Ishikawa (cell line): ENCODE measurements around the gene ZNF649.

Experiments used
- CEBPB ChIP-seq: IDR thresholded peaks from 2 replicates; pipeline ENCODE4 v1.6.1; 2012
- EP300 ChIP-seq: IDR thresholded peaks from 2 replicates; pipeline ENCODE4 v1.6.1; 2012; ENCODE audit warnings: borderline replicate concordance
- NFIC ChIP-seq: IDR thresholded peaks from 2 replicates; pipeline ENCODE4 v1.6.1; 2012
- RAD21 ChIP-seq: IDR thresholded peaks from 2 replicates; pipeline ENCODE4 v1.6.1; 2012; ENCODE audit warnings: low read depth
- TAF1 ChIP-seq: IDR thresholded peaks from 2 replicates; pipeline ENCODE4 v1.6.1; 2012; ENCODE audit warnings: low read depth, mild to moderate bottlenecking
- TEAD4 ChIP-seq: IDR thresholded peaks from 2 replicates; pipeline ENCODE4 v1.6.1; 2012
- YY1 ChIP-seq: IDR thresholded peaks from 2 replicates; pipeline ENCODE4 v1.6.1; 2012; ENCODE audit warnings: low read depth
- TF ChIP-seq, protein P1 (sequence below): IDR thresholded peaks from 2 replicates; pipeline ENCODE4 v1.6.1; 2012; ENCODE audit warnings: low read depth, mild to moderate bottlenecking
- TF ChIP-seq, protein P2 (sequence below): IDR thresholded peaks from 2 replicates; pipeline ENCODE4 v1.6.1; 2012

DNA sequence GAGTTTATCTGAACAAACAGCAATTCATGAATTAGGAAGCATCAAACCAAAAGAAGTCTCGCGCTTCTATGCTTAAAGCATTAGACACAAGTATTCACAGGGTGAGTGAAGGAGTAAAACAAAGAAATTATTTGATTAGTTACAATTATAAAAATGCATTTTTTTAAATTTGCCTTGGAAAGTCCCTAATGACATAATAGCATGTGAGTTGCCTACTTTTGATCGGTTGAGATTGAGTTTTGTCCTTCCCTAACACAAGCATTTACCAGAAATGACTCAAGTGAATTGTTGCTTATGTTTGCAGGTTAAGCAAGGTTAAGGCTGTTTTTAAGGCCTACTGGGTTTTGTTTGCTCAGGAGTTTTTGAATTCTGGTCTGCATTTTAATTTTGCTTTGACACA lies 389 bp upstream of the ZNF649 start:
- no peak for TF ChIP-seq RAD21
- no peak for TF ChIP-seq NFIC
- no peak for TF ChIP-seq EP300
- TF ChIP-seq, protein P1, sequence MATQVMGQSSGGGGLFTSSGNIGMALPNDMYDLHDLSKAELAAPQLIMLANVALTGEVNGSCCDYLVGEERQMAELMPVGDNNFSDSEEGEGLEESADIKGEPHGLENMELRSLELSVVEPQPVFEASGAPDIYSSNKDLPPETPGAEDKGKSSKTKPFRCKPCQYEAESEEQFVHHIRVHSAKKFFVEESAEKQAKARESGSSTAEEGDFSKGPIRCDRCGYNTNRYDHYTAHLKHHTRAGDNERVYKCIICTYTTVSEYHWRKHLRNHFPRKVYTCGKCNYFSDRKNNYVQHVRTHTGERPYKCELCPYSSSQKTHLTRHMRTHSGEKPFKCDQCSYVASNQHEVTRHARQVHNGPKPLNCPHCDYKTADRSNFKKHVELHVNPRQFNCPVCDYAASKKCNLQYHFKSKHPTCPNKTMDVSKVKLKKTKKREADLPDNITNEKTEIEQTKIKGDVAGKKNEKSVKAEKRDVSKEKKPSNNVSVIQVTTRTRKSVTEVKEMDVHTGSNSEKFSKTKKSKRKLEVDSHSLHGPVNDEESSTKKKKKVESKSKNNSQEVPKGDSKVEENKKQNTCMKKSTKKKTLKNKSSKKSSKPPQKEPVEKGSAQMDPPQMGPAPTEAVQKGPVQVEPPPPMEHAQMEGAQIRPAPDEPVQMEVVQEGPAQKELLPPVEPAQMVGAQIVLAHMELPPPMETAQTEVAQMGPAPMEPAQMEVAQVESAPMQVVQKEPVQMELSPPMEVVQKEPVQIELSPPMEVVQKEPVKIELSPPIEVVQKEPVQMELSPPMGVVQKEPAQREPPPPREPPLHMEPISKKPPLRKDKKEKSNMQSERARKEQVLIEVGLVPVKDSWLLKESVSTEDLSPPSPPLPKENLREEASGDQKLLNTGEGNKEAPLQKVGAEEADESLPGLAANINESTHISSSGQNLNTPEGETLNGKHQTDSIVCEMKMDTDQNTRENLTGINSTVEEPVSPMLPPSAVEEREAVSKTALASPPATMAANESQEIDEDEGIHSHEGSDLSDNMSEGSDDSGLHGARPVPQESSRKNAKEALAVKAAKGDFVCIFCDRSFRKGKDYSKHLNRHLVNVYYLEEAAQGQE = no peak
- TF ChIP-seq TAF1 = no peak
- TF ChIP-seq TEAD4 = no peak
- TF ChIP-seq, protein P2, sequence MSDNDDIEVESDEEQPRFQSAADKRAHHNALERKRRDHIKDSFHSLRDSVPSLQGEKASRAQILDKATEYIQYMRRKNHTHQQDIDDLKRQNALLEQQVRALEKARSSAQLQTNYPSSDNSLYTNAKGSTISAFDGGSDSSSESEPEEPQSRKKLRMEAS = no peak
- no peak for TF ChIP-seq YY1
- TF ChIP-seq CEBPB = no peak
